T-helper 9 cell (primary cell): ENCODE results near the gene SH2D1B.

Source experiments
- DNase-seq: peaks from one replicate; pipeline ENCODE4 v3.0.0-alpha.2; 2020

The SH2D1B gene

DNA sequence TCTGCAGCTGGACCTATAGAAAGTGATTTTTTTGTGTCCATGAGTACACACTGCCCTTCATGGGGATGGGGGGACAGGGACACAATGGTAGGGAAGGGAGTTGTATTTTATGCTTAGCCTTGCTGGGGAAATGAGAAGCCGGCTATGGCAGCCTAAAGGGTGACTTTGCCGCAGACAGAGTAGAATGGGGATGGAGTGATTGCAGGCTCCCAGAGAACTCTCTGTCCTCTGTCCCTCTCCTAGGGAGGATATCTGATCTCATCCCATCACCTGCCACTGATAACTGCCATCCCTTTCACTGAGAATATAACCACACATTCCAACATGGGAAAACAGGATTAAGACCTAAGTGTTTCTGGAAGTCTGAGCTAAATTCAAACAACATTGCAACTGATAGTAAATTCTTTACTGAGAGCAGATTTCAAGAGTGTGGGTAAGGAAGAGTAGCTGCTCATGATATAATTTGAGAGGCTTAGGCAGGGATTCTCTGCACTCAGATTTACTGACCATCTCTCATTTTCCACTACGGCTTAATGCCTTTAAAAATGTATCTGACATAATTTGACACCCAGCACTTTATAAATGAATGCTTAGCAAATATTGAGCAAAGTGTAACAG is 13.9 kb downstream of the SH2D1B start:
- DNase-seq, result no peak

- no peak for DNase-seq
Observed at GRCh38 chr1:162397039-162397448, 14.9 kb downstream of the SH2D1B start.

- no peak for DNase-seq
Observed at GRCh38 chr1:162396201-162396906, 15.6 kb downstream of the SH2D1B start.

- DNase-seq, result no peak
Observed at GRCh38 chr1:162391790-162392563, 20.0 kb downstream of the SH2D1B start.

DNA sequence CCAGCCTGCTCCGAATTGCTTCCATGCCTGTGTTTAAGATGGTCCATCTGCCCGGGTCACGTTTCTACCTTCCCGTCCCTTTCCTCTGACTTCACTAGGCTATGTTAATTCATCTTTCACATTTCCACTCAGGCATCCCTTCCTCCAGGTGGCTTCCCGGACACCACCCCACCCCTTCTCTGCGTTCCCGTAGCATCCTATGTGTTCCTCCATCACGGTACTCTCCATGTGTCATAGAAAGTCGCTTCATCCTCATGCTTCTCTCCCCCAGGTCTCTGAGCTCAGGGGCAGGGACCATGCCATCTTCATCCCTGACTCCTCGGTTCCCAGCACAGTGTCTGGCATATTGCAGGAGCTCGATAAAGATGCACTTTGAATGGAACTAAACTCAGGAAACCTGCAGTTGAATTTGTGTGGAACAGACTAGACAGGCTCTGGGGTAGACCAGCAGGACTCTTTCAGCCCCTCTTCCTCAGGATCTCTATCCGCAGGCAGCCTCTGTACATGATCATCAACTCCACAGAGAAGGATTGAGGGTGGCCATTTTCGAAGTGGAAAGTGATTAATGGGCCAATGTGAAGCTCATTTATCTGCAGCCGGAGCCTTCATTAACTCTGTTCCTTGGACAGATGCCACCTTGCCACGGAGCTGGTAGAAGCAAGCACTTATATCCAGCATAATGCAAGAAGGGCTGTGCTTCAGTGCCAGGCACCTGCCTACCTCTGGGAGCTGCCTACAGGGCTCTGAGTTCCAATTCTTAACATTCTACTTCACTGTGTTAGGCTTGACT is 21.3 kb downstream of the SH2D1B start:
- DNase-seq, result no peak

- no peak for DNase-seq
Observed at GRCh38 chr1:162389971-162390370, 22.0 kb downstream of the SH2D1B start.

DNA sequence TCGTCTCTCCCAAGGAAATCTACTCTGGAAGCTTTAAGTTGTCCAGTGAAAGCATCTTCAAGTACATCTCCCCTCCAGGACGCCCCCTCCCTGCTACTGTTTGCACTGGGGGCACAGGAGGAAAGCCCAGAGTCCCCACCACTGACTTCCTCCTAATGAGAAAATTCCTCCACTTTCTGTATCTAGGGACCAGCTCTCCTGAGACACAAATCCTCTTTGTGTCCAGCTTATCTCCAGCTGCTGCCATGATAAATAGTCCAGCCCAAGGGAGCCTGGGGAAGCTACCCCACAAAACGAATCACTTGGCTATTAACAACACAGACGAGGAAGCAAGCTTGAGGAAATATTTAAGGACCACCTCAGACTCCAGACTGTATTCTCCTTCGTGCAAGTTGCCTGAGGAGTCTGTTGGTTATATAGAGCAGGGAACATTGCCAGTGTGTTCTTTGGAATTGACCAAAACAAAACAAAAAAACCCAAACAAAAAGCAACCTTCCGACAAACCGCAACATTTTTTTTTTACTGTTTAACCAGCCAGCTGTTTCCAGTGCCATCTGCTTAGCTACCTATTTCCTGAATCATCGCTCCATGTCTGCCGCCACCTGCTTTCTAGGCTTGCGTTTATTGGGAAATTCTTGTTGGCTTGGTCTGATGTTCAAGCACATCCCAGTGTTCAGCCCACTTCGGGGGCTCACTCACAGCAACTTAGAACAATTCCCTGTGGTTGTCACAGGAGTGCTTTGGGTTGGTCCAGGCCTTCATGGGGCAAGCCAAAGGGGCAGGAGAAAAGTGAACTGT is 22.7 kb downstream of the SH2D1B start:
- DNase-seq, result no peak

DNA sequence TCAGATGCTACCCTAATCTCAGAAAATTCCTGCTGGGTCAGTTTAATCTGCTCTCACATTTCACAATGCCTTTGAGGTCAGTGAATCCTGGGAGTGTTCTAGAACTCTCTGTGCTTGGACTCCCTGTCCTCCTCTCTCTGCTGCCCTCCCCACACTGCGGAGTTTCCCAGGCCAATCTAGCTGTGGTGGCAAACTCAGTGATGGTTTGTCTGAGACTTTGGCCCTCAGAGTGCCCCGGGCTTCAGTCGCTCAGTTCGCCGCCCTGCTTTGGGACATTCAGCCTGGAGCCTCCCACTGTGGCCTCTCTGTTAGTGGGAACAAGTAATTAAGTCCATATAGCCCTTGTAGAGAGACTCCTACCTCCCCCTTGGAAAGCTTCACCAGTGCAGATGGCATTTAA is 23.3 kb downstream of the SH2D1B start:
- no peak for DNase-seq

GRCh38 chr1:162388083-162388594 is 23.8 kb downstream of the SH2D1B start:
- DNase-seq, result no peak

GRCh38 chr1:162387226-162388082 is 24.5 kb downstream of the SH2D1B start:
- no peak for DNase-seq

DNA sequence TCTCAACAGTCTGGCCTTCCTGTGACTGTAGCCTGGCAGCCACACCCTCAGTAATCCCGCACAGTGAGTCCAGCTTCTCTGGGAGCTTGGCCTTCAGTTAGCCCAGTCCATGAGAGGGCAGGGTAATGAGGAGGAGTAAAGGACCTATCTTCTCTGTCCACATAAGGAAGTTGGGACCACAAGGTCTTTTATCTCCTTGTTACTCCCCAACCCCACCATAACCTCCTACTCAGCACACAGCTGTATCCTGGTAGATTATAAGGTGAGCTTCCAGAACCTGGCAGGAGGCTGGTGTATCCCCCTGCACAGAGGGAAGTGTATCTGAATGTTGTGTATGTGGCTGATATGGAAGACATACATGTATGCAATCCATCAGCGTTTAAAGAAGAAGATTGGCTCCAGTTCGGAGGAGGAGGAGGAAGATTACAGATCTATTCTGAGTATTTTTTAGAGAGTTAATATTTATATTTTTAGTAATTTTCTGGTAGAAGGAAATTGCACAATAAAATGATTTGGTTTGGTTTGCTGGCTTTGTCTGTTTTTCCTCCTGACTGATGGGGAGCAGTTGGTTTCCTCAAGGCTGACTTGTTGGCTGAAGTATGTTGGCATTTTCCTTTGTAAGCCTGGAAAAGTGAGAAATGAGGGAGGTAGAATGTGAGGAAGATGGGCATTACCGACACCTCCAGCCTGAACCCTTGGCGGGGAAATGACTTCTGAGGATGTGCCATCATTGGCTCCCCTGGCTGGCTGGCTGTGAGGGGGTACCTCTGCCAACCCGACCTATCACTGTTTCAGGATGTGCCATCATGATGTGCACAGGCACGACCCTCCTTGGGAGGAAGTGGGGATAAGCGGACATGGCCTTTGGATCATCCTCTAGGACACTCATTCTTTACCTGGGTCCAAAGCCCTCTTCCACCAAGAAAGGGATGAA is 25.4 kb downstream of the SH2D1B start:
- no peak for DNase-seq

GRCh38 chr1:162385702-162386101 is 26.2 kb downstream of the SH2D1B start:
- DNase-seq, result no peak

- DNase-seq, result no peak
Observed at GRCh38 chr1:162385280-162385623, 26.7 kb downstream of the SH2D1B start.

DNA sequence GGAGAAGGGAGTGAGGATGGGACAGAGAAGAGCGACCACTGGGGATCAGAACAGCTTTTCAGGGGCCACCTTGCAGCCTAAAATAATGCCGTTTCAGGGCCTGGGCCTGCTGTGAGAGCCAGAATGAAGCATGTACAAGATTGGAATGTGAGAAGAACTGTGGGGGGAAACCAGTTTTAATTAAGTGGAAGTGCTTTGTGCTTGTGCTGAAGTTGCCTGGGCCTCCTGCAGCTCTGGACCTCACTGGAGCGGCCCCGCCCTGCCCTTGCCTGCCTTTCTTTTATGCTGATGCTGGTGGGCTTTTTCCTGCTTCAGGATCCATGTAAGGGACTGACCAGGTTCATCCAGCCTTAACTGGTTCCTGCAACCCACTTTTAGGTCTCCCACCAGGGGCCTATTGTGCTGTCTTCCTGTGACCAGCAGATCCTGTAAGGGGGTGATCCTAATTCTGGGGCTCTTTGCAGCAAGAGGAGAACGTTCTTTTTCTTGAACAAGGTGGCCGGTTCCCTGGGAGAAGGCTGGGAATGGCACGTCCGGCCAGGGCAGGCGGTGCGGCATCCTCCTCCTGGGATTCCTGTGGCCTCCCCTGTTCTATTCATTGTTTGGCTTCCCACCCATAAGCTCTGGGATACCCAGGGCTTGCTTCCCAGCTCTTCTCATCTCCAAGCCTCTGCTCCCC is 27.2 kb downstream of the SH2D1B start:
- no peak for DNase-seq

DNA sequence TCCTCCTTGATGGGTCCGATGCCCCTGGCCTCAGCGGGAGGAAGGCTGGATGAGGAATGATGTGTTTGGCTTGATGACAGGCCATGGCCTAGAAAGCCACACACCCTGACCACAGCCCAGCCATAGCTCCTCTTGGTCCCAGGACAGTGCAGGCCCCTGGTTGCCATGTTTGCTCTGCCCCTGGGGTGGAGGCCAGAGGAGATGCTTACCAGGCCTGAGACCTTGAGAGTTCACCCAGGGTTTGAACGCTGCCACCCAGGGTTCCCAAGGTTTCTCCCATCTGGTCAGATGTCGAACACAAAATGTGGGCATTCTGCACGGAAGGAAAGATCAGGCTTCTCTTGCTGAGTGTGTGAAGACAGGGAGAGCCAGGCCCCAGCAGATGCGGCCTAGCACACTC is 27.8 kb downstream of the SH2D1B start:
- no peak for DNase-seq

- no peak for DNase-seq
Observed at GRCh38 chr1:162383516-162383915, 28.4 kb downstream of the SH2D1B start.

DNA sequence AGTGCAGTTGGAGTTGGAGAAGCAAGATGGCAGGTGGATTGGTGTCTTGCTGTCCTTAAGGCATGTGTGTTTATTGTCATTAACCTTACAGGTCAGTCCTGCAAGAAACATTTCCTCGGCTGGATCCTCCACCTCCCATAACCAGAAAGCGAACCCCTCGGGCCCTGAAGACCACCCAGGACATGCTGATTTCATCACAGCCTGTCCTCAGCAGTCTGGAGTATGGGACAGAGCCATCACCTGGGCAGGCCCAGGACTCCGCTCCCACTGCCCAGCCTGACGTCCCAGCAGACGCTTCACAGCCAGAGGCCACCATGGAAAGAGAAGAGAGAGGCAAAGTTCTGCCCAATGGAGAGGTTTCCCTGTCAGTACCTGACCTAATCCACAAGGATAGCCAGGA is 28.8 kb downstream of the SH2D1B start:
- no peak for DNase-seq

GRCh38 chr1:162381941-162382750 is 29.8 kb downstream of the SH2D1B start:
- DNase-seq, result no peak
